ENCODE measurements around the gene MAP3K20. TPM values are rescaled to one million over a fixed set of nuclear protein-coding genes. Genes with fewer than 3 reads are reported as not detected.
"Not testable (repeated sequence)": the region's sequence is repeated elsewhere in the genome, so short reads cannot be mapped to it uniquely, and the experiment has no call there.

The MAP3K20 gene
- total and polyA plus RNA-seq, 9 donors = 38.6 to 127 (median 88.4) TPM

DNA sequence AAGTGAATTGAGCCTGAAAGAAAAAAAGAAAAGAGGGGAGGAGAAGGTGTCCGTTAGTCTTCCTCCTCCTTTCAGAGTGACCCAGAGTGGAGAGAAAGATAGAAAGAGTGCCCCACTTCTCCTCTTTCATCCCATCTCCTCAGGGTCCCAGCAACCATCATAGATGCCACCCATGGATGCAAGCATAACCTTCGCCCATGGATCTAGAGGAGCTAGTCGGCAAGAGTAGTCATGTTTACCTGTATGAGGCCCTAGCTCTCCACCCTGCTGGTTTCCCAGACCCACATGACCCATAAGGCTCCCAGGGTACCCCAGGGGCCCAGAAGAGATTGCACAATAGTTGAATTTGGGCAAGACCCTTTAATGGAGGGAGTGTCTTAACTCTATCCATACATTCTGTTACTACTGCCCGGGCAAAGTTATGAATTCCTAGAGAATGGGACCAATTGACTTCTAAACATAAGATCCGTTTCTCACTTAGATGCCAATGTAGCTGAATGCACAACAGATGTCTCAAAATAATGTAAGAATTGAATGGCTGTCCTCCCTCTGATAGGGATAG is 223.0 kb downstream of the MAP3K20 start:
- peaks cover 0 to 8% of the 10 kb centered on the region in 2 donors for H3K9me3 ChIP-seq
- H3K4me1 ChIP-seq (ENCODE audit: insufficient read depth) = no peaks in the 10 kb centered on the region
- intact Hi-C loops (cut with DNase I) = no loop called here
- H3K27me3 ChIP-seq = no peaks in the 10 kb centered on the region
- TF ChIP-seq POLR2A (IDR thresholded peaks at IDR 0.05) = no peak
- TF ChIP-seq, protein P1, sequence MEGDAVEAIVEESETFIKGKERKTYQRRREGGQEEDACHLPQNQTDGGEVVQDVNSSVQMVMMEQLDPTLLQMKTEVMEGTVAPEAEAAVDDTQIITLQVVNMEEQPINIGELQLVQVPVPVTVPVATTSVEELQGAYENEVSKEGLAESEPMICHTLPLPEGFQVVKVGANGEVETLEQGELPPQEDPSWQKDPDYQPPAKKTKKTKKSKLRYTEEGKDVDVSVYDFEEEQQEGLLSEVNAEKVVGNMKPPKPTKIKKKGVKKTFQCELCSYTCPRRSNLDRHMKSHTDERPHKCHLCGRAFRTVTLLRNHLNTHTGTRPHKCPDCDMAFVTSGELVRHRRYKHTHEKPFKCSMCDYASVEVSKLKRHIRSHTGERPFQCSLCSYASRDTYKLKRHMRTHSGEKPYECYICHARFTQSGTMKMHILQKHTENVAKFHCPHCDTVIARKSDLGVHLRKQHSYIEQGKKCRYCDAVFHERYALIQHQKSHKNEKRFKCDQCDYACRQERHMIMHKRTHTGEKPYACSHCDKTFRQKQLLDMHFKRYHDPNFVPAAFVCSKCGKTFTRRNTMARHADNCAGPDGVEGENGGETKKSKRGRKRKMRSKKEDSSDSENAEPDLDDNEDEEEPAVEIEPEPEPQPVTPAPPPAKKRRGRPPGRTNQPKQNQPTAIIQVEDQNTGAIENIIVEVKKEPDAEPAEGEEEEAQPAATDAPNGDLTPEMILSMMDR (IDR thresholded peaks at IDR 0.05) = no peak
- TF ChIP-seq EP300 (IDR thresholded peaks at IDR 0.05) = no peak
- no peaks in the 10 kb centered on the region for H3K36me3 ChIP-seq
- no peak overlapping the region for H3K27ac ChIP-seq
- 90 to 94% (median 93%) methylated on average over 5 of the region's 5 CpGs for WGBS, 3 donors
- no peak for DNase-seq
- no peak overlapping the region for H3K4me3 ChIP-seq

DNA sequence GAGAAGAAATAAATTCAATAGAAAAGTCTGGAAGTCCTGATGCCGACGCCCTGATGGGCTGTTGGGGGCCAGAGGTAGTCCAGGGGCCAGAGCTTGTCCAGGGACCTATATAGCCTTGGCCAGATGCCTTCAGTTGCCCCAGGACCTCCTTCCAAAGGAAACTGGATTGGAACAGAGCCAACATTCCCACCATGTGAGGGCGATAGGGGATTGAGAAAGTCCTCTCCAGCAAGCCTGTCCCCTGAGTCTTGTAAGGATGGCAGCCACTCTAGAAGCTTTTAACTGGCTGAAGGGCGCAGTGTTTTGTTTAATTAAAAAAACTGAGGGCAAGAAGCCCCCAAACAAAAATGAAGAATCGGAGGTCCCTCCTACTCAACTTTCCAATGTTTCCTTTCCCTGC is 224.1 kb downstream of the MAP3K20 start:
- no peaks in the 10 kb centered on the region for H3K36me3 ChIP-seq
- WGBS, 3 donors = 80 to 89% (median 89%) methylated on average over 5 of the region's 5 CpGs
- no peaks in the 10 kb centered on the region for H3K27me3 ChIP-seq
- DNase-seq = no peak
- no peak overlapping the region for H3K27ac ChIP-seq
- peaks cover 0 to 8% of the 10 kb centered on the region in 2 donors for H3K9me3 ChIP-seq
- intact Hi-C loops (cut with DNase I) = no loop called here
- no peaks in the 10 kb centered on the region for H3K4me1 ChIP-seq (ENCODE audit: insufficient read depth)
- TF ChIP-seq EP300 (IDR thresholded peaks at IDR 0.05) (no peak), POLR2A (IDR thresholded peaks at IDR 0.05) (no peak)
- TF ChIP-seq, protein P1 (IDR thresholded peaks at IDR 0.05) = no peak
- no peak overlapping the region for H3K4me3 ChIP-seq

DNA sequence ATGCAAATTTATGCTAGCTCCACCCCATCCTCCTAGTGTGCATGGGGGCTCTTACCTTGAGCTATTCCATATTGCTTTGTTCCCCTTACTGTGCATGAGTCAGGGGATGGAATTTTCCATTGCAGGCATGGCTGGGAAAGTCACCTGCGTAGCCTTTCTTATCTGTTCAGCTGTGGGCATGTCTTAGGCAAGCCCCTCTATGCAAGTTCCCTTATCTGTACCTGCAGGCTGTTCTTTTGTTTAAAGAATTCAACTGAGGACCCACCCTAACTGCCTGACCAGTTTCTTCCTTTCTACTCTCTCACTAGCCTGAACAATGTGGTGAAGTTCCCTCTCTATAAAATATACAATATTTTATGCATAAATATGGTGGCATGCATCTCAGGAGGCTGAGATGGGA is 224.8 kb downstream of the MAP3K20 start:
- WGBS, 3 donors = 87 to 93% (median 91%) methylated on average over 1 of the region's 1 CpG
- H3K27ac ChIP-seq = no peak overlapping the region
- no peak overlapping the region for H3K4me3 ChIP-seq
- H3K27me3 ChIP-seq = no peaks in the 10 kb centered on the region
- intact Hi-C loops (cut with DNase I) = no loop called here
- H3K4me1 ChIP-seq (ENCODE audit: insufficient read depth) = no peaks in the 10 kb centered on the region
- TF ChIP-seq, protein P1 (IDR thresholded peaks at IDR 0.05) = no peak
- TF ChIP-seq POLR2A (IDR thresholded peaks at IDR 0.05) = no peak
- TF ChIP-seq EP300 (IDR thresholded peaks at IDR 0.05) = no peak
- DNase-seq = no peak
- peaks cover 0 to 8% of the 10 kb centered on the region in 2 donors for H3K9me3 ChIP-seq
- H3K36me3 ChIP-seq = no peaks in the 10 kb centered on the region

DNA sequence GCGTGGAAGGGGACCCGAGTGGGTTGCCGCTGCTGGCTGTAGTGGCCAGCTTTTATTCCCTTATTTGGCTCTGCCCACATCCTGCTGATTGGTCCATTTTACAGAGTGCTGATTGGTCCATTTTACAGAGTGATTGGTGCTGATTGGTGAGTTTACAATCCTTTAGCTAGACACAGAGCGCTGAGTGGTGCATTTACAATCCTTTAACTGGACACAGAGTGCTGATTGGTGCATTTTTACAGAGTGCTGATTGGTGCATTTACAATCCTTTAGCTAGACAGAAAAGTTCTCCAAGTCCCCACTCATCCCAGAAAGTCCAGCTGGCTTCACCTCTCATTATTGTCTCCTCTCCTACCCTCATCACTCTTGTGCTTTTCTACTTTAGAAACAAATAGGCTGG is 225.9 kb downstream of the MAP3K20 start:
- not testable (repeated sequence) for H3K9me3 ChIP-seq

DNA sequence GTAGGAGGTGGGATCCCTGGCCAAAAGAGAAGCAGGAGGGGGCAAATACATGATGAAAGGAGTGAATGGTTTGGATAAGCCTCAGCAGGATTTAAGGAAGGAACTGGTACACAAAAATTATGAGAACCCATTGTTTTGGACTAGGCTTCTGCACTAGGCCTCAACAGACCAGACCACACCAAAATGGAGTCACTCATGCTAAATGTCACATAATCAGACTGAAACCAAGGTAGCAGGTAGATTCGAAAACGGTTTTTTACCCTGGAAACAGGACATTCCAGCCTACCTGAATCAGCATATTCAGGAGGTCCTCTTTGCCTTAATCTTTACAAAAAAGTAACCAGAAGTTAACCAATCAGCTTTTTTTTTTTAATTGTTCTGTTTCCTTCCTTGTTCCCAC is 229.7 kb downstream of the MAP3K20 start:
- Histone ChIP-seq H3K36me3 (no peaks in the 10 kb centered on the region), H3K4me3 (no peak overlapping the region), H3K27me3 (no peaks in the 10 kb centered on the region), H3K27ac (no peak overlapping the region), H3K9me3 (no peaks in the 10 kb centered on the region), H3K4me1 (ENCODE audit: insufficient read depth) (no peaks in the 10 kb centered on the region)
- intact Hi-C loops (cut with DNase I) = no loop called here
- DNase-seq = no peak
- TF ChIP-seq POLR2A (IDR thresholded peaks at IDR 0.05) = no peak
- no peak for TF ChIP-seq EP300 (IDR thresholded peaks at IDR 0.05)
- TF ChIP-seq, protein P1 (IDR thresholded peaks at IDR 0.05) = no peak
- 85 to 95% (median 89%) methylated on average over 2 of the region's 2 CpGs for WGBS, 3 donors

More for the DNA sequence above, 225.9 kb downstream of the MAP3K20 start:
- H3K36me3 ChIP-seq; H3K27me3 ChIP-seq; H3K27ac ChIP-seq; DNase-seq; intact Hi-C loops (cut with DNase I); H3K4me1 ChIP-seq (ENCODE audit: insufficient read depth); H3K4me3 ChIP-seq: not testable (repeated sequence)
- 87 to 95% (median 92%) methylated on average over 4 of the region's 4 CpGs for WGBS, 3 donors
